ENCODE measurements around the gene RABL3. TPM values are rescaled to one million over a fixed set of nuclear protein-coding genes. Genes with fewer than 3 reads are reported as not detected.
"Not testable (repeated sequence)": the region's sequence is repeated elsewhere in the genome, so short reads cannot be mapped to it uniquely, and the experiment has no call there.

The RABL3 gene
- polyA plus RNA-seq, 4 donors: 28.0 to 35.5 (median 34.3) TPM

- no peak for DNase-seq (ENCODE audit: low read depth in 4 of 4, low spot score in 3 of 4)
These were observed 92.5 kb downstream of the RABL3 start for GRCh38 chr3:120649830-120650233.

GRCh38 chr3:120648290-120648689, 94.0 kb downstream of the RABL3 start:
- DNase-seq (ENCODE audit: low read depth in 4 of 4, low spot score in 3 of 4): no peak

- no peak for DNase-seq (ENCODE audit: low read depth in 4 of 4, low spot score in 3 of 4)
These were observed 95.4 kb downstream of the RABL3 start for GRCh38 chr3:120646771-120647432.

- DNase-seq (ENCODE audit: low read depth in 4 of 4, low spot score in 3 of 4): peak in 1 of 4 donors; percentile 2
These were observed 97.1 kb downstream of the RABL3 start for GRCh38 chr3:120645083-120645845.

- no peak for DNase-seq (ENCODE audit: low read depth in 4 of 4, low spot score in 3 of 4)
These were observed 99.9 kb downstream of the RABL3 start for GRCh38 chr3:120642368-120642948.

- DNase-seq (ENCODE audit: low read depth in 4 of 4, low spot score in 3 of 4): no peak
These were observed 100.5 kb downstream of the RABL3 start for GRCh38 chr3:120641696-120642246.

- DNase-seq (ENCODE audit: low read depth in 4 of 4, low spot score in 3 of 4): no peak
These were observed 102.1 kb downstream of the RABL3 start for GRCh38 chr3:120640231-120640630.

- not testable (repeated sequence) for DNase-seq (ENCODE audit: low read depth in 4 of 4, low spot score in 3 of 4)
These were observed 103.5 kb downstream of the RABL3 start for GRCh38 chr3:120638820-120639219.

GRCh38 chr3:120637851-120638559, 104.3 kb downstream of the RABL3 start:
- no peak for DNase-seq (ENCODE audit: low read depth in 4 of 4, low spot score in 3 of 4)

GRCh38 chr3:120636795-120637401, 105.4 kb downstream of the RABL3 start:
- DNase-seq (ENCODE audit: low read depth in 4 of 4, low spot score in 3 of 4): no peak

Other genes starting within 250 kb of the RABL3 start
- 100 to 1,000 TPM; 136 to 218 (median 200) TPM for gene NDUFB4, start 146.2 kb downstream of the RABL3 start, polyA plus RNA-seq (ENCODE audit: insufficient read length in 4 of 4)
- gene HGD, start 60.3 kb downstream of the RABL3 start, polyA plus RNA-seq (ENCODE audit: insufficient read length in 4 of 4): 10 to 100 TPM in 3 of 4 donors, 1 to 10 TPM in 1; 1.6 to 80.2 (median 67.3) TPM
- 10 to 100 TPM; 12.8 to 15.8 (median 14.9) TPM for gene GTF2E1, start 228 bp upstream of the RABL3 start, polyA plus RNA-seq (ENCODE audit: insufficient read length in 4 of 4)
- under 1 TPM; 0.17 to 0.54 (median 0.35) TPM for gene STXBP5L, start 165.7 kb upstream of the RABL3 start, polyA plus RNA-seq (ENCODE audit: insufficient read length in 4 of 4)